ENCODE measurements around the gene GPSM1.

The GPSM1 gene

GRCh38 chr9:136375096-136375495 lies 47.8 kb downstream of the GPSM1 start:
- no peak for DNase-seq (ENCODE audit: low read depth in 2 of 2)

- no peak for DNase-seq (ENCODE audit: low read depth in 2 of 2)
These were observed 49.1 kb downstream of the GPSM1 start for GRCh38 chr9:136376457-136376856.

DNA sequence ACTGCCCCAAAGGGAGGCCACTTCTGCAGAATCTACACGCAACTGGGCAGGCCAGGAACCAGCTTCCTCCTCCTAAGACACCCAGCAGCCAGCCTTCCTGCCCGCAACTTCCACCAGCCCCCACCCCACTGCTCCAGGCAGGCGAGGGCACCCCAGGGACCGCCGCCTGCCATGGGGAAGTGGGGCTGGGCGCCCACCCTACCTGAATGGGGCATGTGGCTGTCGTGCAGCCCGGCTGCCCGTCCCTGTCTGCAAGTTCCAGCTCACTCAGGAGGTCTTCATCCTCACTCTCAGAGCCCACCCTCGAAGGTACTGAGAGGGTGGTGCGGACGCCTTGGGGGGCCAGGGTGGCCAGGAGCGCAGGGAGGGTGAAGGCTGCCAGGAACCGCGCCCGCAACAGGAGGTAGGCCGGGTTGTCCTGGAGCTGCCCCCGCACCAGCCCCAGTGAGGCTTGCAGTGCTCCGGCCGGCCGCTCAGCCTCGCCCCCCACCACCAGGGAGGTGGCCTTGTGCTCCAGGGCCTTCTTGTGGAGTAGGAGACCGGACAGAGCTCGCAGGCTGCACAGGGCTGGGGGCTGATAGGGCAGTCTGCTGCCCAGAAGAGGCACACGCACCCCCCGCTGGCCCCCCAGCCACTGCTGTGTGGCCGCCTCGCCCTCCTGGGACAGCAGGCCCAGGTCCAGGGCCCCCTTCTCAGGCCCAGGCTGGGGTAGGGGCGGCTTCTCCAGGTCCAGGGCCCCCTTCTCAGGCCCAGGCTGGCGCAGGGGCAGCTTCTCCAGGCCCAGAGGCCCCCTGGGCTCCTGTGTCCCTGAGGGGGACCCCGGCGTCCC lies 50.2 kb downstream of the GPSM1 start:
- no peak for DNase-seq (ENCODE audit: low read depth in 2 of 2)

DNA sequence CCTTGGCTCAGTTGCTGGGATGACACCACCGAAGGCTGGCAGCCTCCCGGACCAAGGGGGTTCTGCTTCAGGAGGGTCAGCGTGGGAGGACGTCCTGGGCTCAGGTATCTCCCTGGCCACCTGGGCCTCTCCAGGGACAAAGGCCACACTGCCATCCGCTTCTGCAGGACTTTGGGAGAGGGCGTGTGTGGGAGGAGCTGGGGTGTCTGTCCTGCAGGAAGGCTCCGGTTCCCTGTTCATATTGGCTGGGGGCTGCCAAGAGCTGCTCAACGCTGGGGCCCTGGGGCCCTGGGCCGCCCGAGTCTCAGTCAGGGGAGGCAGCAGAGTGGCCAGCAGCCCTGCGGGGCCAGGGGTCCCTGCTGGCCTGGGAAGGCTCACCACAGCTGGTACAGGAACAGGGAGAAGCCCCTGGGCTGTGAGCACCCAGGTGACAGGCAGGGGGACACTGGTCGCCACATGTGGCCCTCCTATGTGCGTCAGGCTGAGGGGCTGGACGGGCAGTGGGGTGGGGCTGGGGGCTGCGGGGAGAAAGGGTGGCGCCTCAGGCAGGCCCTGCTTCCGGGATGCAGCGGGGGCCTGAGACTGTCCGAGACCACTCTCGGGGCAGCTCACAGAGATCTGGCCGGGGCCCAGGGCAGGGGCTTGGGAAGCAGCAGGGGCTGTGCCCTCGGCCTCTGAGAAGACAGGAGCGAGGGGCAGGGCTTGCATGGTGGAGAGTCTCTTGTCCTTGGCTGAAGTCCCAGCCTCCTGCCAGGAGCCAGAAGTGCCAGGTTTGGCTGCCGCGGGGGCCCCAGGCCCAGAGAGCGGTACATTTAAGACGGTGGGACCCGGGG lies 51.0 kb downstream of the GPSM1 start:
- DNase-seq (ENCODE audit: low read depth in 2 of 2), result no peak

- no peak for DNase-seq (ENCODE audit: low read depth in 2 of 2)
These were observed 51.6 kb downstream of the GPSM1 start for GRCh38 chr9:136379003-136379287.

DNA sequence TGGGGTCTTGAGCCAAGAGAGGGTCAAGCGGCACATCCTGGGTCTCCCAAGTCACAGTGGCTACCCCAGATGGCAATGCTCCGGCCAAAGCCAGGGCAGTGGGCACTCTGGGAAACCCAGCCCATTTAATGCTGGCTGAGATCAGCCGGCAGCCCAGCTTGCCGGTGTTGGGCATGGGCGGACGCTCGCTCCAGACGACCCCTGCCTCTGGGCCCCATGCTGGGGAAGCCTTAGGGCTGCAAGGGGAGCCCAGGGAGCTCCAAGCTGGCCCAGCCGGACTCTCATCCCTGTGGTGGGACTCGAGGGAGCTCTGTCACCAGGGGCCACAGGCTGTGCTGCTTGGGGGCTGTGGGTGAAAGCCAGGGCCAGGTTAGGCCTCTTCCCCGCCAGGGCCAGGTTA lies 52.1 kb downstream of the GPSM1 start:
- no peak for DNase-seq (ENCODE audit: low read depth in 2 of 2)

DNA sequence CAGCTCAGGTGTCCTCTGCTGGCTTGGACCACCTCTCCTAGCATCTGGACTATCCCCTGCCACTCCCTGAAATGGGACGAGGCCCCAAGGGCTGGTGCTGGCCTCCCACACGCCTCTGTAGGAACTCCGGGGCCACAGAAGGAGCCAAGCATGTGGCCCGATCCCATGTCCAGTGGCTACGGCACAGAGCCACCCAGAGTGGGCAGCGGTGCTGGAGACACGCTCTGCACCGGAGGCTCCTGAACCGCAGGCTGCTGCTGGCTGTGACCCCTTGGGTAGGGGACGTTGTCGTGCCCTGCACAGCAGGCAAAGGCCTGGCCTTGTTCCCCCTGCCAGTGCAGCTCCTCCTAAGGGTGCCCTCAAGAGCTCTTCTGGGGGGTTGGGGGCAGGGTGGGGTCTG lies 52.6 kb downstream of the GPSM1 start:
- no peak for DNase-seq (ENCODE audit: low read depth in 2 of 2)

- no peak for DNase-seq (ENCODE audit: low read depth in 2 of 2)
These were observed 53.0 kb downstream of the GPSM1 start for GRCh38 chr9:136380381-136380780.

- no peak for DNase-seq (ENCODE audit: low read depth in 2 of 2)
These were observed 54.0 kb downstream of the GPSM1 start for GRCh38 chr9:136381311-136381710.

GRCh38 chr9:136381966-136382513 lies 54.7 kb downstream of the GPSM1 start:
- no peak for DNase-seq (ENCODE audit: low read depth in 2 of 2)

GRCh38 chr9:136383436-136383835 lies 56.1 kb downstream of the GPSM1 start:
- no peak for DNase-seq (ENCODE audit: low read depth in 2 of 2)

- DNase-seq (ENCODE audit: low read depth in 2 of 2), result no peak
These were observed 57.7 kb downstream of the GPSM1 start for GRCh38 chr9:136385015-136385414.

DNA sequence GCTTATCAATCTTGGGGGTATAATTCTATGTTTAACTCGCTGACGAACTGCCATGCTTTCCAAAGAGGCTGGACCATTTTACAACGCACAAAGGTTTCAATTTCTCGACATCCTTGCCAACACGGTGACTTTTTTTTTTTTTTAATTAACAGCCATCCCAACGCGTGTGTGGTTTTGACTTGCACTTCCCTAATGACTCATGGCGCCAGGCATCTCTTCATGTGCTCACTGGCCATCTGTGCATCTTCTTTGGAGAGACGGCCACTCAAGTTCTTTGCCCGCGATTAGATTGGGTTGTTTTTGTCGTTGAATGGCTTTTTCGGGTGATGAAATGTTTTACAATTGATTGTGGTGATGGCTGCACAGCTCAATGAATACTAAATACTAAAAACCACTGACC lies 58.7 kb downstream of the GPSM1 start:
- DNase-seq (ENCODE audit: low read depth in 2 of 2), result no peak

DNA sequence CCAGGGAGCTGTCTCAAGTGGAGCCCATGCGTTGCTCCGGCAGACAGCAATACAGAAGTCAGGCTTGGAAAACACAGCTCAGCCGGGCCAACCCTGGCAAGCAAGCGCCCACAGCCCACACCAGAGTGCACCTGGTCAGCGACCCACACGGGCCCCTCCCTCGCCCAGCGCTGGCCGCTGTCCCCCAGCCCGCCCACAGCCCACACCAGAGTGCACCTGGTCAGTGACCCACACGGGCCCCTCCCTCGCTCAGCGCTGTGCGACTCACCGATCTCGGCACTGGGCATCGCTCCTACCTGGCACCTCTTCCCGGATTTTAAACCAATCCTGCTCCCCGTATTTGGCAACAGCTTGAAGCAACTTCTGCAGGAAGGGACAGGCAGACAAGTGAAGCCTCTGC lies 59.9 kb downstream of the GPSM1 start:
- DNase-seq (ENCODE audit: low read depth in 2 of 2), result no peak

GRCh38 chr9:136389396-136389795 lies 62.1 kb downstream of the GPSM1 start:
- DNase-seq (ENCODE audit: low read depth in 2 of 2), result no peak

GRCh38 chr9:136391737-136392537 lies 64.6 kb downstream of the GPSM1 start:
- DNase-seq (ENCODE audit: low read depth in 2 of 2), result no peak

GRCh38 chr9:136392538-136393449 lies 65.5 kb downstream of the GPSM1 start:
- no peak for DNase-seq (ENCODE audit: low read depth in 2 of 2)

DNA sequence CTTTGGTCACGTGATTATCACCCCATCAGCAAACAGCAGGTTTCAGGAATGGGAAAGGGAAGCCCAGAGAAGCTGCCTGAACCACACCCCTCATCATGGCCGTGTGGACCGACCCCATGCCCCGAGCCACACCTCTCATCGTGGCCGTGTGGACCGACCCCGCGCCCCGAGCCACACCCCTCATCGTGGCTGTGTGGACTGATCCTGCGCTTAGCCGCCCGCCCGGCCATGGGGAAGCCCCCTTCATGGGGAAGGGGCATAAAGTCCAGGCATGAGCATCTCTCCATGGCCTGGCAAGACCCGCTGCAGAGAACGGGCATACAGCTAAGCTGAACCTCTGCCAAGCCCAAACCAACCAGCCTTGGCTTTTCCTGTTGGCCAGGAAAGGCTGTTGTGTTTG lies 66.2 kb downstream of the GPSM1 start:
- no peak for DNase-seq (ENCODE audit: low read depth in 2 of 2)

DNA sequence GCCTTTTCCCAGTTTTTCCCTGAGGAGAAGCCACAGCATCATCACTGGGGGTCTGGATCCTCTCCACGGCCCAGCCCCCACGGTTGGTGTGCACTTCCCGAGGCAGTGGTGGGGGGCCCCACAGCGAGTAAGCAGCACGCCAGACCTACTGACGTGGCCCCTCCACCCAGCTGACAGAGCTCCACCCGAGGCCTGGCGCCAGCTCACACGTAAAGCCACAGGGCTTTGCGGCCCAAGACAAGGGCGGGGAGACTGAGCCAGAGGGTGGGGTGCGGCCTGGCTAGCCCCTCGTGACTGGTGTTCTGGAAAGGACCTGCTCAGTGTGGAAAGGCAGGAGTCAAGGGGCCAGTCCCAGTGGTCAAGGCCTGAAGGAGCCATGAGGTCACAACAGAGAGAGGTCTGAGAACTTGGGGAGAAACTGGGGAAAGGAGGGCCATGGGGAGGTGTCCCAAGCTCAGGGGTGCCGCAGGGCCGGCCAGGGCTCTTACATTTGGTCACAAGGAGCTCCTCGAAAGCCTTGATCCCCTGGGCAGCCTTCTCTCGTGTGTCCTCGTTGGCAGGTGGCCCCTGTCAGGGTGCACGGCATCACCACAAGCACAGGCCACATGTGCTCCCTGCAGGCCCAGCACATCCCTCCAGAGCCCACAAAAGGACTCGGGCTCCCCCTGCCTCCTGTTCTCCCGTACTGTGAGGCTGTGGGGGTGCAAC lies 67.1 kb downstream of the GPSM1 start:
- DNase-seq (ENCODE audit: low read depth in 2 of 2), result no peak

DNA sequence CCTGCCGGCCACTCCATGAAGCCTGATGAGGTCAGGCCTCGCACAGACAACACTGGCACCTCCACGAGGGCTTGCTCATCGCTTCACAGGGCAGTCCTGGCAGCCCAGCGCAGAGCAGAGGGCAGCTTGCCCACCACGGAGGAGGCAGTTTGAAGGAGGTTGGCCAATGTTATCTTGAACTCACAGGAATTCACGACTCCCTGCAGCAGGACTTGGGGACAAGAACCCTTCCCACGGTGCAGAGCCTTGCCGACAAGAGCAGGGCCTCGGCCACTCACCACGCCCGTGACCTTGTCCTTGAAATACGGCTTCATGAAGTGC lies 67.6 kb downstream of the GPSM1 start:
- no peak for DNase-seq (ENCODE audit: low read depth in 2 of 2)

Data from fibroblast of skin of left quadriceps (primary cell).